GM19468 (cell line): ENCODE data around the gene DLGAP1.

Experiments
- ATAC-seq: cut with Tn5 transposase; IDR thresholded peaks from one replicate; pipeline ENCODE4 v1.9.1; 2021; ENCODE audit warnings: mild to moderate bottlenecking, moderate library complexity, moderate number of reproducible peaks; ENCODE audit not compliant: unreplicated experiment; ENCODE audit errors: extremely low read depth

Gene DLGAP1

GRCh38 chr18:3689986-3690763 lies 764.9 kb downstream of the DLGAP1 start:
- no peak for ATAC-seq

- ATAC-seq, result no peak
Measured at GRCh38 chr18:3689091-3689490, 766.0 kb downstream of the DLGAP1 start.

GRCh38 chr18:3688690-3689089 lies 766.4 kb downstream of the DLGAP1 start:
- ATAC-seq, result no peak

- no peak for ATAC-seq
Measured at GRCh38 chr18:3683483-3683882, 771.6 kb downstream of the DLGAP1 start.

GRCh38 chr18:3682061-3682460 lies 773.0 kb downstream of the DLGAP1 start:
- ATAC-seq, result no peak

- no peak for ATAC-seq
Measured at GRCh38 chr18:3679241-3679640, 775.9 kb downstream of the DLGAP1 start.

- no peak for ATAC-seq
Measured at GRCh38 chr18:3675994-3676393, 779.1 kb downstream of the DLGAP1 start.

- ATAC-seq, result no peak
Measured at GRCh38 chr18:3675446-3675845, 779.7 kb downstream of the DLGAP1 start.

GRCh38 chr18:3671176-3671575 lies 783.9 kb downstream of the DLGAP1 start:
- ATAC-seq, result no peak

GRCh38 chr18:3669376-3669775 lies 785.7 kb downstream of the DLGAP1 start:
- ATAC-seq, result no peak

- ATAC-seq, result no peak
Measured at GRCh38 chr18:3667255-3668137, 787.6 kb downstream of the DLGAP1 start.

GRCh38 chr18:3666526-3667254 lies 788.4 kb downstream of the DLGAP1 start:
- ATAC-seq, result no peak

GRCh38 chr18:3665780-3666525 lies 789.2 kb downstream of the DLGAP1 start:
- no peak for ATAC-seq

- ATAC-seq, result no peak
Measured at GRCh38 chr18:3665204-3665603, 789.9 kb downstream of the DLGAP1 start.

- no peak for ATAC-seq
Measured at GRCh38 chr18:3664563-3665178, 790.4 kb downstream of the DLGAP1 start.

GRCh38 chr18:3663870-3664512 lies 791.1 kb downstream of the DLGAP1 start:
- ATAC-seq, result no peak

GRCh38 chr18:3661989-3662388 lies 793.1 kb downstream of the DLGAP1 start:
- no peak for ATAC-seq

- no peak for ATAC-seq
Measured at GRCh38 chr18:3660739-3661515, 794.2 kb downstream of the DLGAP1 start.
